NCI-H2227 (cell line): ENCODE measurements around the gene PRKCSH.

Source experiments
- DNase-seq: peaks from one replicate; lab custom pipeline; 2025; ENCODE audit not compliant: unreplicated experiment; lab: John Stamatoyannopoulos, UW

The PRKCSH gene

DNA sequence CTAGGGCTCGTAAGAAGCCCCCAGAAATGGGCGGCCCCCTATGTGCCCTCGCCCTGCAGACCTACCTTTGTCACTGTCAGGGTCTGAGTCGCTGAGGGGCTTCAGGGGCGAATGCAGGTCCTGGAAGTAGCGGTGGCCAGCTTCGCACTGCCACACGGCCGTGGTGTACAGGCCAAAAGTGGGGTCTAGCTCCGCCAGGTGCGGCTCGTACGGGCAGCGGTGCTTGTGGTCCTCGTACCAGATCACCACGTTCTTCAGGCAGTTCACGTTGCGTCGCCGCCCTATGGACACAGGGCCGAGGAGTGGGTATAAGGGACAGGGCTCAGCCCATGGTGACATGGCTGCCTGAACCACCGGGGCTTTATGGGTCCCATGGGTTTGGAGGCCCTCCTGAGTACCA, 60.5 kb downstream of the PRKCSH start:
- no peak for DNase-seq

DNA sequence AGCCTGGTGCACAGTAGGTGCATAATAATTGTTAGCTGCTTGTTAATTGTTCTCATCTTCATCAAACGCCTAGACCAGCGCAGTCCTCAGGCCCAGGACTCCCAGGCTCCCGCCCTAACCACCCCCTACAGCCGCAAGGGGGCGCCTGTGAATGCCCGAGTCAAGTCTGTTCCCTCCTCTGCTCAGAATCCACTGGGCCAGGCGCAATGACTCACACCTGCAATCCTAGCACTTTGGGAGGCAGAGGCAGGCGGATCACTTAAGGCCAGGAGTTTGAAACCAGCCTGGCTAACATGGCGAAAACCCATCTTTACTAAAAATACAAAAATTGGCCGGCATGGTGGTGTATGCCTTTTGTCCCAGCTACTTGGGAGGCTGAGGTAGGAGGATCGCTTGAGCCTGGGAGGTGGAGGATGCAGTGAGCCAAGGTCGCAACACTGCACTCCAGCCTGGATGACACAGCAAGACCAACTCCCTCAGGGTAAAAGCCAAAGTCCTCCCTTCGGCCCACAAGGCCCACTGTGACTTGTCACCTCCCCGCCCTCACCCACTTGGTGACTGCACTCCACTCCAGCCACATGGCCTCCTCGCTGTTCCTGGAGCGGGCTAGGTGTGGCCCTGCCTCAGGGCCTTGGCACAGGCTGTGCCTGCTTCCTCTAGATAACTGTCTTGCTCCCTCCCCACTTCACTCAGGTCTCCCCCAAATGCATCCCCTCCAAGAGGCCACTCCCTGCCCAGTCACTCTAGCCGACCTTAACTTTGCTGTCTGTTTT, 61.1 kb downstream of the PRKCSH start:
- peak; percentile 54 for DNase-seq

- no peak for DNase-seq
Measured at GRCh38 chr19:11499220-11499726, 63.8 kb downstream of the PRKCSH start.

GRCh38 chr19:11499890-11500420, 64.5 kb downstream of the PRKCSH start:
- DNase-seq: no peak
